Measurements from ENCODE around the gene SDC3.

The SDC3 gene

GRCh38 chr1:30898031-30898815, 10.3 kb downstream of the SDC3 start:
- Histone ChIP-seq H3K4me3 (replicated peaks; ENCODE audit: low read depth, low read length) (no peak overlapping the region), H3K27me3 (replicated peaks; ENCODE audit: control insufficient read depth, insufficient read depth, low read length) (peaks cover 2% of the 10 kb centered on the region; the same call in 1 of the 2 replicates), H3K36me3 (ENCODE audit: control insufficient read depth, insufficient read depth, low read length) (no peaks in the 10 kb centered on the region)
- TF ChIP-seq CTCF (IDR thresholded peaks at IDR 0.05; ENCODE audit: insufficient read depth, low read length, poor library complexity, severe bottlenecking): no peak
- DNase-seq (ENCODE audit: extremely low read depth, insufficient read length): no peak

GRCh38 chr1:30896905-30897304, 11.7 kb downstream of the SDC3 start:
- H3K4me3 ChIP-seq (replicated peaks; ENCODE audit: low read depth, low read length): no peak overlapping the region
- H3K27me3 ChIP-seq (replicated peaks; ENCODE audit: control insufficient read depth, insufficient read depth, low read length): peaks cover 2% of the 10 kb centered on the region; the same call in 1 of the 2 replicates
- no peak for TF ChIP-seq CTCF (IDR thresholded peaks at IDR 0.05; ENCODE audit: insufficient read depth, low read length, poor library complexity, severe bottlenecking)
- H3K36me3 ChIP-seq (ENCODE audit: control insufficient read depth, insufficient read depth, low read length): no peaks in the 10 kb centered on the region
- DNase-seq (ENCODE audit: extremely low read depth, insufficient read length): no peak

GRCh38 chr1:30895944-30896660, 12.5 kb downstream of the SDC3 start:
- H3K27me3 ChIP-seq (replicated peaks; ENCODE audit: control insufficient read depth, insufficient read depth, low read length): peaks cover 2% of the 10 kb centered on the region; the same call in 1 of the 2 replicates
- no peaks in the 10 kb centered on the region for H3K36me3 ChIP-seq (ENCODE audit: control insufficient read depth, insufficient read depth, low read length)
- TF ChIP-seq CTCF (IDR thresholded peaks at IDR 0.05; ENCODE audit: insufficient read depth, low read length, poor library complexity, severe bottlenecking): no peak
- no peak overlapping the region for H3K4me3 ChIP-seq (replicated peaks; ENCODE audit: low read depth, low read length)
- DNase-seq (ENCODE audit: extremely low read depth, insufficient read length): no peak

- Histone ChIP-seq H3K27me3 (replicated peaks; ENCODE audit: control insufficient read depth, insufficient read depth, low read length) (peaks cover 2% of the 10 kb centered on the region; the same call in 1 of the 2 replicates), H3K4me3 (replicated peaks; ENCODE audit: low read depth, low read length) (no peak overlapping the region), H3K36me3 (ENCODE audit: control insufficient read depth, insufficient read depth, low read length) (no peaks in the 10 kb centered on the region)
- no peak for DNase-seq (ENCODE audit: extremely low read depth, insufficient read length)
- TF ChIP-seq CTCF (IDR thresholded peaks at IDR 0.05; ENCODE audit: insufficient read depth, low read length, poor library complexity, severe bottlenecking): no peak
Observed at GRCh38 chr1:30895382-30895943, 13.1 kb downstream of the SDC3 start.

- Histone ChIP-seq H3K4me3 (replicated peaks; ENCODE audit: low read depth, low read length) (no peak overlapping the region), H3K27me3 (replicated peaks; ENCODE audit: control insufficient read depth, insufficient read depth, low read length) (peaks cover 2% of the 10 kb centered on the region; the same call in 1 of the 2 replicates), H3K36me3 (ENCODE audit: control insufficient read depth, insufficient read depth, low read length) (no peaks in the 10 kb centered on the region)
- DNase-seq (ENCODE audit: extremely low read depth, insufficient read length): no peak
- no peak for TF ChIP-seq CTCF (IDR thresholded peaks at IDR 0.05; ENCODE audit: insufficient read depth, low read length, poor library complexity, severe bottlenecking)
Observed at GRCh38 chr1:30894508-30894973, 14.0 kb downstream of the SDC3 start.
